Activated T-cell treated with anti-CD3 and anti-CD28 coated beads, Interleukin-2, amount 50 U/mL, for 4 hours (primary cell): ENCODE results near the gene FAM156A. TPM values are rescaled to one million over a fixed set of nuclear protein-coding genes. Genes with fewer than 3 reads are reported as not detected.

Source experiments
- total RNA-seq, 3 donors: library from RNA; stranded (reverse); gene quantifications; one replicate each; pipeline ENCODE4 v1.2.1, GENCODE V29; 2021

FAM156A gene
- total RNA-seq, 3 donors from 2014 or later: 19.4 to 23.5 (median 20.9) TPM

Other genes starting within 250 kb of the FAM156A start
- under 1 TPM in 1 of 3 donors, not detected in 2; 0.21 TPM for gene SSX2B, start 207.3 kb downstream of the FAM156A start, total RNA-seq
- gene SPANXN5, start 161.1 kb downstream of the FAM156A start, total RNA-seq: not detected
- not detected for gene XAGE5, start 147.2 kb downstream of the FAM156A start, total RNA-seq
- not detected for gene XAGE3, start 90.4 kb downstream of the FAM156A start, total RNA-seq
- 10 to 100 TPM; 13.4 to 18.2 (median 14.2) TPM for gene FAM156B, start 61.2 kb downstream of the FAM156A start, total RNA-seq
- under 1 TPM in 1 of 3 donors, not detected in 2; 0.05 TPM for gene GPR173, start 90.3 kb upstream of the FAM156A start, total RNA-seq
- gene TSPYL2, start 123.8 kb upstream of the FAM156A start, total RNA-seq: 10 to 100 TPM; 55.8 to 73.3 (median 69.3) TPM
- 1 to 10 TPM; 3.4 to 4.1 (median 3.6) TPM for gene KANTR, start 135.6 kb upstream of the FAM156A start, total RNA-seq